Measurements from ENCODE around the gene GRIA3.
"Not testable (repeated sequence)": the region's sequence is repeated elsewhere in the genome, so short reads cannot be mapped to it uniquely, and the experiment has no call there.

GRIA3 gene

DNA sequence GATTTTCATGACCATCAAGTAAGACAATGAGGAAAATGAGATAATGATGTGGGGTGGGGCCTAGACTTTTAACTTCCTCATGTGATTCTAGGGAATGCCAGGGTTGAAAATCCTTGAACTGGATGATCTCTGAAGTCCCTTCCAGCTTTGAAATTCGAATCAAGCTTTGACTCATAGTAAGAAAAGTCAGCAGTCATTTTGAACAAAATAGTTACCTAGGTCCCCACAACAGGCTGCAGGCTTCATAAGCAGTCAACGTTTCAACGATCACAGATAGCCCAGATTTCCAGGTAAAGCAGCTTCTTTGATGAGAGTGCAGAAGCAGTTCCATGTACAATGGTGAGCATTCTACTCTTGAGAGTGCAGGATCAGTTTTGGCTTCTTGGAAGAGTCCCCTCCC is 93.7 kb downstream of the GRIA3 start:
- DNase-seq: no peak

- DNase-seq: no peak
These were observed 98.2 kb downstream of the GRIA3 start for GRCh38 chrX:123282241-123282640.

DNA sequence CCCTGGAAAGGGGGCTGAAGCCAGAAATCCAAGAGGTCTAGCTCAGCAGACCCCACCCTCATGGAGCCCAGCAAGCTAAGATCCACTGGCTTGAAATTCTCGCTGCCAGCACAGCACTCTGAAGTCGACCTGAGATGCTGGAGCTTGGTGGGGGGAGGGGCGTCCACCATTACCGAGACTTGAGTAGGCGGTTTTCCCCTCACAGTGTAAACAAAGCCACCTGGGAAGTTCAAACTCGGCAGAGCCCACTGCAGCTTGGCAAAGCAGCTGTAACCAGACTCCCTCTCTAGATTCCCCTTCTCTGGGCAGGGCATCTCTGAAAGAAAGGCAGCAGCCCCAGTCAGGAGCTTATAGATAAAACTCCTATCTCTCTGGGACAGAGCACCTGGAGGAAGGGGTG is 99.3 kb downstream of the GRIA3 start:
- not testable (repeated sequence) for DNase-seq

- DNase-seq: no peak
These were observed 107.5 kb downstream of the GRIA3 start for GRCh38 chrX:123291623-123292022.

- no peak for DNase-seq
These were observed 113.9 kb downstream of the GRIA3 start for GRCh38 chrX:123298026-123298425.

- no peak for DNase-seq
These were observed 119.4 kb downstream of the GRIA3 start for GRCh38 chrX:123303429-123303828.

GRCh38 chrX:123308658-123309057 is 124.6 kb downstream of the GRIA3 start:
- no peak for DNase-seq

- no peak for DNase-seq
These were observed 126.0 kb downstream of the GRIA3 start for GRCh38 chrX:123310112-123310511.

GRCh38 chrX:123311486-123311885 is 127.4 kb downstream of the GRIA3 start:
- no peak for DNase-seq

DNA sequence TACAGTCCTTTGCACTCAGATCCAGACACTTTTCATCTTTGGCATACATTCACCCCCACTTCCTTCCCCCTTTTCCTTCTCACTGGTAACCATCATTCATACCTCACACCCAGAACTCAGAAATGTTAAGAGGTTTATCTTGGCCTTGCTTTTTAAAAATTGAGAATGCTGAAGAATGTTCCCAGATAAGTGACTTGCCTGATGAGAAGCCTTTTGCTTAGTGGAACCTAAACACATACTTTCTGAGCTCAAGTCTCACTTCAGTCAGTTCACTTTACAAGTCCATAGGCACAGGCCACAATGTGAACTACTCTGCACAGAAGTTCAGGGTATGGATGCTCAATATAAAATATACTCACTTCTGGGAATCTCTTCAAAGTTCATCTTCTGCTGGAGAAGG is 129.4 kb downstream of the GRIA3 start:
- DNase-seq: no peak

- no peak for DNase-seq
These were observed 136.5 kb downstream of the GRIA3 start for GRCh38 chrX:123320622-123321021.

GRCh38 chrX:123322536-123322935 is 138.5 kb downstream of the GRIA3 start:
- DNase-seq: no peak

DNA sequence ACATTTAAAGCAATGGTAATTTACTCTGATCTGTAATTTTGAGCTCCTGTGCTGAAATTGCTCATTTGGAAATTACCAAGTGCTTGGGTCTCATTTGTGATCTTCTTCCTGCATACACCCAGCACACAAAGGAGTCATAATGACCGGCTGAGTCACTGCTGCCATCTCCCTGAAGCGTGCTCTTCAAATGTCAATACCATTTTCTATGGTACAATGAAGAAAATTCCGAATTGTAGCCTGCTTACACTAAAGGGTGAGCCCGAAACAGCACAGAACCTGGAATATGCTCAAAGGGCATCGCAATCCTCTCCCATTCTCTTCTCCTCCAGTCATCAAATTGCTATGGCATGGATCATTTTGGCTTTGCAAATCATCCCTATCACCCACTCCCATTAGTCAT is 140.5 kb downstream of the GRIA3 start:
- DNase-seq: no peak

- no peak for DNase-seq
These were observed 146.3 kb downstream of the GRIA3 start for GRCh38 chrX:123330229-123330942.

DNA sequence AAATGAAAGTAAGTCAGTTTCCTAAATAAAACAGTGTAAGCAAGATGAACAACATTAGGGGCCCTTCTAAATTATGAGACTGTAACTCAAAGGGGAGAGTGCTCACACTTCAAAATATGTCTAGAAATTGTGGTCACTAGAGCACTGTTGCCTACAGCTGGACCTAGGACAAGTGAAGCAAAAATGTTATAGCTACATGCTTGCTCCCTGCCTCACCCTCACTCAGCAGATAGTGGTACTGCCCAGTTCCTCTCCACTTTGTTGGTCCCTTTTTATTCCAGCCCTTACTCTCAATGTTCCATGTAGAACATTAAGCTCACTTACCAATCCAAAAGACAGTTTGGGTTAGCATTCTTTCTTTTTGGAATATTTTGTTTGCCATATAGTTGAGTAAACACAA is 147.3 kb downstream of the GRIA3 start:
- DNase-seq: no peak

GRCh38 chrX:123331859-123332258 is 147.8 kb downstream of the GRIA3 start:
- DNase-seq: no peak

- DNase-seq: no peak
These were observed 152.6 kb downstream of the GRIA3 start for GRCh38 chrX:123336666-123337065.

DNA sequence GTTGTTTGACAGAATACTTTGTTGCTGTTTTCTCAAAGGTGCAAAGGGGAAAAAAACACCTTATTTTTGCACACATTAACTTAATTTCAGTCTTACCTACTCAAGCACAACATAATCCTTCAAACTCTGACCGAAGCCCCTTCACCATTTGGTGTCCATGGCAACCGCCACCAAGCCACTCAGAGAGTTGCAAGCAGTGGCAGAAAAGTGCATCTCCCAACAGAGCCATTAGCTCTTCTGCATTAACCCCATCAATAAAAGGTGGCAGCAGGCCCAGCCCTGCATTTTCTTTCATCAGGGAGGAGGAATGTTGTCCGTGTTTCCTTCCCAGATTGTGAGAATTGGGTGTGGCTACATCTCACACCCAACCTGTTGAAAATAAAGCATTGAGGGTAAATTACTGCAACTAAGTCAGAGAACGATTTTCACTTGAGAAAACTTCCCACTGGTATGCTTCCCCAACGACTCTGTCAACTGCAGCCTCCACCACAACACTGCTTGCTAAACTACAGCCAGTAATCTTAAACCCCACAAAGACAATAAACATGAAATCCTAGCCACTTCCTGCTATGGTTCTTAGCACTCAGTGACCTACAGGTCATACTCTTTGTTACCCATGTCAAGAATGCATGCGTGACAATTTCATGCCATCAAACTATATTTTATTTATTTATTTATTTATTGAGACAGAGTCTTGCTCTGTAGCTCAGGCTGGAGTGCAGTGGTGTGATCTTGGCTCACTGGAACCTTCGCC is 154.0 kb downstream of the GRIA3 start:
- no peak for DNase-seq

GRCh38 chrX:123339221-123339905 is 155.3 kb downstream of the GRIA3 start:
- DNase-seq: no peak

GRCh38 chrX:123340696-123341095 is 156.6 kb downstream of the GRIA3 start:
- DNase-seq: no peak

GRCh38 chrX:123348468-123348867 is 164.4 kb downstream of the GRIA3 start:
- DNase-seq: no peak

GRCh38 chrX:123350226-123350625 is 166.1 kb downstream of the GRIA3 start:
- DNase-seq: no peak

DNA sequence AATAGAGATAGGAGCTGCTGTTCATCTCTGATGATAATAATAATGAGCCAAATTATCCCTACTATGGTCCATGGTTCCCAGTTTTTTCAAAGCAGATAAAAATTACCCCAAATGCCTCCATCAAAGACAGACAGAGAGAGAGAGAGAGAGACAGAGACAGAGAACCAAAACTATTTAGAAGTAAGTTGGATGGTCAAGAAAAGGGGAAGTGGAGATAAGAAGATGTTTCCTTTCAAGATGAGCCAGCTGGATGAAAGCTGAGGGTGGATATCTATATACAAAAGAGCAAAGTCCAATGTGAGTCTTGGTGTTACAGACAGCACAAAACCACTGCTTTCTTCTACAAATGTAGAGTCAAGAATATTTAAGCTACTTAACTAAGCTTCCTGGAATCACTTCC is 173.9 kb downstream of the GRIA3 start:
- no peak for DNase-seq

GRCh38 chrX:123358457-123358856 is 174.4 kb downstream of the GRIA3 start:
- no peak for DNase-seq
